Uterus (tissue), 2 donors: ENCODE results near the gene MTMR11.

ENCODE experiments used
- POLR2A ChIP-seq, 2 donors: fragments of 450-650 bp; IDR thresholded peaks; one replicate each; pipeline ENCODE4 v1.6.1; 2016; ENCODE audit warnings: antibody characterized with exemption in 2 of 2, mild to moderate bottlenecking in 1 of 2, moderate library complexity in 1 of 2
- TF ChIP-seq, protein P1 (sequence below), 4 experiments: fragments of 200-600 bp in 2 of 4; fragments of 450-650 bp in 2 of 4; sonication (generic) in 2 of 4; IDR thresholded peaks; one replicate each; pipeline ENCODE4 v1.5.1; 2016 to 2019; ENCODE audit warnings: antibody characterized with exemption in 4 of 4, mild to moderate bottlenecking in 2 of 4, moderate library complexity in 1 of 4

GRCh38 chr1:149917571-149918144 is 19.0 kb downstream of the MTMR11 start, which contains the start of gene SV2A:
- TF ChIP-seq, protein P1, sequence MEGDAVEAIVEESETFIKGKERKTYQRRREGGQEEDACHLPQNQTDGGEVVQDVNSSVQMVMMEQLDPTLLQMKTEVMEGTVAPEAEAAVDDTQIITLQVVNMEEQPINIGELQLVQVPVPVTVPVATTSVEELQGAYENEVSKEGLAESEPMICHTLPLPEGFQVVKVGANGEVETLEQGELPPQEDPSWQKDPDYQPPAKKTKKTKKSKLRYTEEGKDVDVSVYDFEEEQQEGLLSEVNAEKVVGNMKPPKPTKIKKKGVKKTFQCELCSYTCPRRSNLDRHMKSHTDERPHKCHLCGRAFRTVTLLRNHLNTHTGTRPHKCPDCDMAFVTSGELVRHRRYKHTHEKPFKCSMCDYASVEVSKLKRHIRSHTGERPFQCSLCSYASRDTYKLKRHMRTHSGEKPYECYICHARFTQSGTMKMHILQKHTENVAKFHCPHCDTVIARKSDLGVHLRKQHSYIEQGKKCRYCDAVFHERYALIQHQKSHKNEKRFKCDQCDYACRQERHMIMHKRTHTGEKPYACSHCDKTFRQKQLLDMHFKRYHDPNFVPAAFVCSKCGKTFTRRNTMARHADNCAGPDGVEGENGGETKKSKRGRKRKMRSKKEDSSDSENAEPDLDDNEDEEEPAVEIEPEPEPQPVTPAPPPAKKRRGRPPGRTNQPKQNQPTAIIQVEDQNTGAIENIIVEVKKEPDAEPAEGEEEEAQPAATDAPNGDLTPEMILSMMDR (IDR thresholded peaks at IDR 0.05) = no peak
- peak in 1 of 2 donors; percentile 39 for TF ChIP-seq POLR2A (IDR thresholded peaks at IDR 0.05)
